ENCODE results near the gene TIAL1.

DNA sequence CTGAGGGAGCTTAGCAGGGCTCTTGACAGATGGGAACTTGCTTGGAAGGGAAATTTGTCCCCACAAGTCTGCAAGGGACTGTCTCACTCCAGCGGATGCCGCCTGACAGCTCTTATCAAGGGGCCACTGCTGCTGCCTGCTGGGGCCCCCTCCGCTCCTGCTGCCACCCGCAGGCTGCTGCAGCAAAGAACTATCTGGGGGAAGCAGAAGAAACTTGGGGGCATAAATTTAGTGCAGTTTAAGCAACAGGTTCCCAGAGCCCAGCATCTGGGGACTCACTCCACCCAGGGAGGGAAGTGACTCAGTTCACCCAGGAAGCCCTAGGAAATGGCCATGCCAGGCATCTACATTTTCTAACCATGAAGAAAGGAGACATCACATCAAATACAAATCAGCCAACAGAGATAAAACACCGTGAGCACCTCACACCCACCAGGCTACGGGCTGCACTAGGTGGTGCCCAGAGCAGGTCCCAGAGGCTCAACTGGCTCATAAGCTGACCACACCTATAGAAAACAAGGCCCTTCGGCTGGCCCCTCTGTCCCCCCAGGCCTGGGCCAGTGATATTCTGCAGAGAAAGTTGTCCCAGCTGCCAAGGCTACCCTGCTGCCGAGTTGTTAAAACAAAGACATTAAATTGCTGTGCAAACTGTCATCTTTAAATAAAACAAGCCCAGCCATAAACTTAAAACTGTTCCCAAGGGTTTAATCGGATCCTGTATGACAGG, 58.0 kb downstream of the TIAL1 start:
- TF ChIP-seq, protein P1, sequence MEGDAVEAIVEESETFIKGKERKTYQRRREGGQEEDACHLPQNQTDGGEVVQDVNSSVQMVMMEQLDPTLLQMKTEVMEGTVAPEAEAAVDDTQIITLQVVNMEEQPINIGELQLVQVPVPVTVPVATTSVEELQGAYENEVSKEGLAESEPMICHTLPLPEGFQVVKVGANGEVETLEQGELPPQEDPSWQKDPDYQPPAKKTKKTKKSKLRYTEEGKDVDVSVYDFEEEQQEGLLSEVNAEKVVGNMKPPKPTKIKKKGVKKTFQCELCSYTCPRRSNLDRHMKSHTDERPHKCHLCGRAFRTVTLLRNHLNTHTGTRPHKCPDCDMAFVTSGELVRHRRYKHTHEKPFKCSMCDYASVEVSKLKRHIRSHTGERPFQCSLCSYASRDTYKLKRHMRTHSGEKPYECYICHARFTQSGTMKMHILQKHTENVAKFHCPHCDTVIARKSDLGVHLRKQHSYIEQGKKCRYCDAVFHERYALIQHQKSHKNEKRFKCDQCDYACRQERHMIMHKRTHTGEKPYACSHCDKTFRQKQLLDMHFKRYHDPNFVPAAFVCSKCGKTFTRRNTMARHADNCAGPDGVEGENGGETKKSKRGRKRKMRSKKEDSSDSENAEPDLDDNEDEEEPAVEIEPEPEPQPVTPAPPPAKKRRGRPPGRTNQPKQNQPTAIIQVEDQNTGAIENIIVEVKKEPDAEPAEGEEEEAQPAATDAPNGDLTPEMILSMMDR (IDR thresholded peaks at IDR 0.05): no peak
- no peak for TF ChIP-seq POLR2A (IDR thresholded peaks at IDR 0.05)

All from testis (tissue), 2 donors.